Neural progenitor cell (in vitro differentiated cells): ENCODE results near the gene HOXA13. TPM values are rescaled to one million over a fixed set of nuclear protein-coding genes. Genes with fewer than 3 reads are reported as not detected.
A peak's percentile ranks its signal among the peaks of the same experiment; 100 is the strongest.

Source experiments
- DNase-seq: peaks from one replicate; pipeline ENCODE4 v3.0.0-alpha.2; 2016; ENCODE audit warnings: low spot score
- H2AFZ ChIP-seq: fragments of 200-600 bp; sonication (generic); replicated peaks from 2 replicates; pipeline ENCODE4 v1.6.1; 2016; ENCODE audit warnings: antibody characterized with exemption
- H3F3A ChIP-seq: fragments of 200-600 bp; sonication (generic); 2 replicates; pipeline ENCODE4 v1.6.1; 2016; ENCODE audit warnings: antibody characterized with exemption, low read depth
- H3K27ac ChIP-seq: fragments of 200-600 bp; sonication (generic); 2 replicates; pipeline ENCODE4 v1.5.1; 2016; ENCODE audit warnings: mild to moderate bottlenecking
- H3K27me3 ChIP-seq: fragments of 200-600 bp; sonication (generic); 2 replicates; pipeline ENCODE4 v1.6.1; 2016; ENCODE audit warnings: mild to moderate bottlenecking, moderate library complexity
- H3K36me3 ChIP-seq: fragments of 200-600 bp; sonication (generic); 2 replicates; pipeline ENCODE4 v1.5.1; 2016
- H3K4me1 ChIP-seq: fragments of 200-600 bp; sonication (generic); 2 replicates; pipeline ENCODE4 v1.6.1; 2016; ENCODE audit warnings: mixed run types
- H3K4me2 ChIP-seq: fragments of 200-600 bp; sonication (generic); 2 replicates; pipeline ENCODE4 v1.6.1; 2016
- H3K4me3 ChIP-seq: fragments of 200-600 bp; sonication (generic); 2 replicates; pipeline ENCODE4 v1.5.1; 2016
- H3K79me2 ChIP-seq: fragments of 200-600 bp; sonication (generic); 2 replicates; pipeline ENCODE4 v1.6.1; 2016; ENCODE audit warnings: low read depth
- H3K9ac ChIP-seq: fragments of 200-600 bp; sonication (generic); 2 replicates; pipeline ENCODE4 v1.6.1; 2016
- H3K9me3 ChIP-seq: fragments of 200-600 bp; sonication (generic); 2 replicates; pipeline ENCODE4 v1.5.1; 2016; ENCODE audit warnings: low read depth
- H4K20me1 ChIP-seq: fragments of 200-600 bp; sonication (generic); 2 replicates; pipeline ENCODE4 v1.6.1; 2016; ENCODE audit warnings: low read depth
- H3K27ac Mint-ChIP-seq: 3 replicates; pipeline ENCODE4 v1.8.0; 2021; ENCODE audit warnings: mixed read lengths
- H3K27me3 Mint-ChIP-seq: 2 replicates; pipeline ENCODE4 v1.8.0; 2022; ENCODE audit warnings: low read depth, mild to moderate bottlenecking, inconsistent platforms, moderate library complexity, mixed read lengths; ENCODE audit not compliant: insufficient read depth
- H3K36me3 Mint-ChIP-seq: 3 replicates; pipeline ENCODE4 v1.8.0; 2021; ENCODE audit warnings: mixed read lengths
- H3K4me1 Mint-ChIP-seq: 3 replicates; pipeline ENCODE4 v1.8.0; 2021; ENCODE audit warnings: mixed read lengths
- H3K4me3 Mint-ChIP-seq: 3 replicates; pipeline ENCODE4 v1.8.0; 2021; ENCODE audit warnings: mild to moderate bottlenecking, moderate library complexity, mixed read lengths
- H3K9me3 Mint-ChIP-seq: 3 replicates; pipeline ENCODE4 v1.8.0; 2020; ENCODE audit warnings: mixed read lengths
- CTCF ChIP-seq: fragments of 200-600 bp; sonication (generic); IDR thresholded peaks from 2 replicates; pipeline ENCODE4 v1.5.1; 2017; ENCODE audit warnings: antibody characterized with exemption, mild to moderate bottlenecking
- EZH2 ChIP-seq: fragments of 200-600 bp; sonication (generic); IDR thresholded peaks from 2 replicates; pipeline ENCODE4 v1.6.1; 2017; ENCODE audit warnings: antibody characterized with exemption, mild to moderate bottlenecking, moderate library complexity
- EZH2phosphoT487 ChIP-seq: fragments of 200-600 bp; sonication (generic); IDR thresholded peaks from 2 replicates; pipeline ENCODE4 v1.6.1; 2017; ENCODE audit warnings: antibody characterized with exemption
- total RNA-seq: library from RNA; depleted of rRNA; stranded (reverse); fragments of >200 nt; gene quantifications from 2 replicates; pipeline ENCODE4 v1.2.3, GENCODE V29; 2015; ENCODE audit warnings: low replicate concordance

HOXA13 gene
- total RNA-seq, 1 donor from 2014 or later: not detected

DNA sequence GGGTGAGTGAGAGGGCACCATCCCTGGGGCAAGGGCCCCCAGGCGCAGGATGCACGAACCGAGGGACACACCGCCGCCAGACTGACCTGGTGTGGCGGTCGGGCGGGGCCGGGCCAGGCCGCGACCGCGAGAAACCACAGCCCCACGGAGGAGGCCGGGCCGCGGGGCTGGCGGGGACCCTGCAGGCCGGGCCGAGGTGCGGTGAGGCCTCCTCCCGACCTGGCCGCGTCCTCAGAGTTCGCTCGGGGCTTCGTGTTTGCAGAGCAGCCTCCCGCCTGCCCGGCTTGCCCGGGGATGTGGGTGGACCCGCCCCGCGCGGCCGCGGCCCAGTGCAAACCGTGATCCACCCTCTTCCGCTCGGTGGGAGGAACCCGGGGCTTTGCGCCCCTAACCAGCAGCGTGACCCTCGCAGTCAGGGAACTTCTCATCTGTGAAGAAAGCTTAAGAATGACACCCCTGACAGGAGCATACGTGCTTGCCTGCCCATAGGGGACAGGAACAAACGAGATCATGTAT lies 20.6 kb upstream of the HOXA13 start:
- TF ChIP-seq EZH2phosphoT487 (no peak), EZH2 (peak; percentile 58), CTCF (no peak)
- Histone ChIP-seq H3K4me1 (peaks cover 12% of the 10 kb centered on the region), H3K4me3 (no peak overlapping the region), H3K9me3 (no peaks in the 10 kb centered on the region), H3K79me2 (no peaks in the 10 kb centered on the region), H3K4me2 (no peak overlapping the region), H3K9ac (no peak overlapping the region), H4K20me1 (peaks cover 6% of the 10 kb centered on the region), H3F3A (no peaks in the 10 kb centered on the region), H3K36me3 (no peaks in the 10 kb centered on the region), H2AFZ (no peak overlapping the region), H3K27ac (no peak overlapping the region), H3K27me3 (peaks cover 100% of the 10 kb centered on the region)
- Mint-ChIP-seq H3K27me3 (peaks cover 80% of the 10 kb centered on the region), H3K4me1 (peaks cover 2% of the 10 kb centered on the region), H3K4me3 (no peak overlapping the region), H3K9me3 (peaks cover 7% of the 10 kb centered on the region), H3K27ac (no peak overlapping the region), H3K36me3 (peaks cover 2% of the 10 kb centered on the region)
- DNase-seq: no peak

GRCh38 chr7:27219821-27220220 lies 19.9 kb upstream of the HOXA13 start:
- H3K27me3 Mint-ChIP-seq: peaks cover 80% of the 10 kb centered on the region
- H3K27ac Mint-ChIP-seq: no peak overlapping the region
- H3K9me3 ChIP-seq: no peaks in the 10 kb centered on the region
- no peak overlapping the region for H3K27ac ChIP-seq
- H3K4me1 ChIP-seq: peaks cover 12% of the 10 kb centered on the region
- peaks cover 100% of the 10 kb centered on the region for H3K27me3 ChIP-seq
- no peak overlapping the region for H3K9ac ChIP-seq
- H3K4me3 Mint-ChIP-seq: no peak overlapping the region
- no peaks in the 10 kb centered on the region for H3K36me3 ChIP-seq
- no peak overlapping the region for H3K4me2 ChIP-seq
- peaks cover 5% of the 10 kb centered on the region for H3K9me3 Mint-ChIP-seq
- no peak for DNase-seq
- no peaks in the 10 kb centered on the region for H3K4me1 Mint-ChIP-seq
- H3K4me3 ChIP-seq: no peak overlapping the region
- peaks cover 3% of the 10 kb centered on the region for H4K20me1 ChIP-seq
- peaks cover 2% of the 10 kb centered on the region for H3K36me3 Mint-ChIP-seq
- H2AFZ ChIP-seq: no peak overlapping the region
- TF ChIP-seq EZH2: no peak
- TF ChIP-seq CTCF: no peak
- no peak for TF ChIP-seq EZH2phosphoT487
- no peaks in the 10 kb centered on the region for H3K79me2 ChIP-seq
- no peaks in the 10 kb centered on the region for H3F3A ChIP-seq

DNA sequence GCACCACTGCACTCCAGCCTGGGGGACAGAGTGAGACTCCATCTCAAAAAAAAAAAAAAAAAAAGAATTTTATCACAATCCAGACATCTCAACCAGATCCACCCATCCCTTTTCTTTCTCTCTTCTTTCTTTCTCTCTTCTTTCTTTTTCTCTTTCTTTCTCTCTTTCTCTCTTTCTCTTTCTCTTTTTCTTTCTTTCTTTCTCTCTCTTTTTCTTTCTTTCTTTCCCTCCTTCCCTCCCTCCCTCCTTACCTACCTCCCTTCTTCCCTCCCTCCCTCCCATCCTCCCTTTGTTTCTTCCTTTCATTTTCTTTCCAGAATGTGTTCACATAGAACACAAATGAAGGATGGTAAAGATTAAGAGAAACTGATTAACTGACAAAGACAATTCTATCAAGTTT lies 18.1 kb upstream of the HOXA13 start:
- no peak for DNase-seq
- Histone ChIP-seq H3K4me3 (no peak overlapping the region), H3K4me2 (no peak overlapping the region), H3K27me3 (peaks cover 100% of the 10 kb centered on the region), H3K9ac (no peak overlapping the region), H4K20me1 (peaks cover 20% of the 10 kb centered on the region), H3K27ac (no peak overlapping the region), H3F3A (no peaks in the 10 kb centered on the region), H3K36me3 (no peaks in the 10 kb centered on the region), H3K4me1 (peaks cover 17% of the 10 kb centered on the region), H3K9me3 (no peaks in the 10 kb centered on the region), H2AFZ (no peak overlapping the region), H3K79me2 (no peaks in the 10 kb centered on the region)
- H3K27me3 Mint-ChIP-seq: peaks cover 84% of the 10 kb centered on the region
- H3K27ac Mint-ChIP-seq: no peak overlapping the region
- no peaks in the 10 kb centered on the region for H3K4me1 Mint-ChIP-seq
- H3K4me3 Mint-ChIP-seq: no peak overlapping the region
- H3K36me3 Mint-ChIP-seq: peaks cover 2% of the 10 kb centered on the region
- no peak for TF ChIP-seq EZH2phosphoT487
- no peak for TF ChIP-seq EZH2
- TF ChIP-seq CTCF: no peak
- H3K9me3 Mint-ChIP-seq: peaks cover 5% of the 10 kb centered on the region
